Measurements from ENCODE around the gene IQCH. TPM values are rescaled to one million over a fixed set of nuclear protein-coding genes. Genes with fewer than 3 reads are reported as not detected.

The IQCH gene
- total RNA-seq, 2 donors from 2014 or later: 5.8 to 9.5 TPM

DNA sequence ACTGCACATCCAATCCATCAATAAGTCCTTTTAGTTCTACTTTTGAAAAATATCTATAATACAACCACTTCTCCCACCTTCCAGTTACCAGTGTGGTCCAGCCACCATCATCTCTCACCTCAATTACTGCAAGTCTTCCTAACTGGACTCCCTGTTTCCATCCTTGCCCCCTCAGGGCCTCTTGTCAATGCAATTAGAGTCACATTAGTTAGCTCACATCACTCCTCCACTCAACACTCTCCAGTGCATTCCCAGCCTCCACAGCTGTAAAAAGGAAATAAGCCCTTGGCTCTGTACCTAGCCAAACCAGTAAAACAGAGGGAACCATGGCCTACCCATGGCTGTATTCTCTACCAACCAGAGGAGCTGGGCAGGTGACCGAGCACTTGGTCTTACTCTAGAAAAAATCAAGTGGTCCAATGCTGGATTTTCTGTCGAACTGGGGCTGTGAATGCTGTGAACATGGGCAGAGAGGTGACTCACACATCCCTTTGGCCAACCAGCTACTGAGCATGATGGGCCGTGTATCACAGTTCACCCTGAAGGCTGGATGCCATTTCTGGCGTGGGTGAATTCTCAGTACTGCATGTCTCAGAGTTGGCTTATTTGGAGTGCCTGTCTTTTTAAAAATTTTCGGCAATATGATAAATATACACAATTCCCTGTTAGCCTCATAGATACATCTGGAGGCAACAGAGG lies 203.9 kb downstream of the IQCH start:
- H3K9me3 ChIP-seq: no peaks in the 10 kb centered on the region
- no peak overlapping the region for H3K27ac ChIP-seq
- WGBS: 93% methylated on average over 5 of the region's 5 CpGs
- H3K4me3 ChIP-seq: no peak overlapping the region
- intact Hi-C loops (cut with DNase I): no loop called here
- H3K27me3 ChIP-seq (replicated peaks; ENCODE audit: insufficient read depth): no peaks in the 10 kb centered on the region
- no peaks in the 10 kb centered on the region for H3K36me3 ChIP-seq
- TF ChIP-seq CTCF (IDR thresholded peaks at IDR 0.05): no peak
- TF ChIP-seq POLR2AphosphoS5 (IDR thresholded peaks at IDR 0.05): no peak
- no peak for TF ChIP-seq POLR2A (IDR thresholded peaks at IDR 0.05)
- DNase-seq (ENCODE audit: low spot score): no peak
- H3K4me1 ChIP-seq (replicated peaks): no peaks in the 10 kb centered on the region

DNA sequence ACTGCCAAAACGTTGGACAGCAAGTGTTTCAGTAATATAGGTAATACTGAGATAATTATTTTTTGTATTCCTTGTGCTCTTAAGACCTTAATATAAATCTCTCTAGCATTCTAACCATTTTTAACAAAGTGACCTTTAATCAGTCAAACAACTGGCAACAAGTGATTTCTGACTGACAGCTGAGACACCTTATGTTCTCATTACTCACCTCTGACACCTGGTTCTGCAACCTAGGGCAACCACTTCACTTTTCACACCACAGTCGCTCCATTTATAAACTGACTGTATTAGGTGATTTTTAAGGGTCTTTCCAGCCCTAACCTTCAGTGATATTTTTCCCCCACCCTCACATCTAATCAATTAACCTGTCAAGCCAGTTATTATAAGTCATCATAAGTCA lies 205.9 kb downstream of the IQCH start:
- TF ChIP-seq POLR2AphosphoS5 (IDR thresholded peaks at IDR 0.05): no peak
- no peak for TF ChIP-seq CTCF (IDR thresholded peaks at IDR 0.05)
- no peak for TF ChIP-seq POLR2A (IDR thresholded peaks at IDR 0.05)
- Histone ChIP-seq H3K9me3 (no peaks in the 10 kb centered on the region), H3K36me3 (no peaks in the 10 kb centered on the region), H3K4me3 (no peak overlapping the region), H3K27ac (no peak overlapping the region), H3K4me1 (replicated peaks) (no peaks in the 10 kb centered on the region), H3K27me3 (replicated peaks; ENCODE audit: insufficient read depth) (no peaks in the 10 kb centered on the region)
- intact Hi-C loops (cut with DNase I): no loop called here
- 76% methylated on average over 2 of the region's 2 CpGs for WGBS
- DNase-seq (ENCODE audit: low spot score): no peak

DNA sequence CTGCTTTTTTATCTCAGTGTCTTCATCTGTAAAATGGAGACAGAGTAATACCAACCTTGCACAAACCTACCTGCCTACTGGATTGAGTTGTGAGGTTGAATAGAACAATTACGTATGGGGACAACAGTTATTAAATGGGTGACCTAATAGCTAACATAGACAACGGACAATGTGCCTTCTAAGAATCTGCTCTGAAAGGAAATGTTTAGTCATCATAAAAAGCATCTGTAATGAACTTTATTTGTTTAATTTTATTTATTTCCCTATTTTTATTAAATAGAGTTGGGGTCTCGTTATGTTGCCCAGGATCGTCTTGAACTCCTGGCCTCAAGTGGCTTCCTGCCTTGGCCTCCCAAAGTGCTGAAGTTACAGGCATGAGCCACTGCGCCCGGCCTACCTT lies 207.1 kb downstream of the IQCH start:
- Histone ChIP-seq H3K9me3 (no peaks in the 10 kb centered on the region), H3K4me3 (no peak overlapping the region), H3K27ac (no peak overlapping the region), H3K36me3 (no peaks in the 10 kb centered on the region), H3K27me3 (replicated peaks; ENCODE audit: insufficient read depth) (no peaks in the 10 kb centered on the region), H3K4me1 (replicated peaks) (no peaks in the 10 kb centered on the region)
- intact Hi-C loops (cut with DNase I): no loop called here
- WGBS: 95% methylated on average over 6 of the region's 6 CpGs
- no peak for DNase-seq (ENCODE audit: low spot score)
- TF ChIP-seq POLR2AphosphoS5 (IDR thresholded peaks at IDR 0.05) (no peak), POLR2A (IDR thresholded peaks at IDR 0.05) (no peak), CTCF (IDR thresholded peaks at IDR 0.05) (no peak)

- H3K27me3 ChIP-seq (replicated peaks; ENCODE audit: insufficient read depth): no peaks in the 10 kb centered on the region
- H3K9me3 ChIP-seq: no peaks in the 10 kb centered on the region
- DNase-seq (ENCODE audit: low spot score): no peak
- no peak overlapping the region for H3K4me3 ChIP-seq
- no peaks in the 10 kb centered on the region for H3K4me1 ChIP-seq (replicated peaks)
- WGBS: 90% methylated on average over 3 of the region's 3 CpGs
- intact Hi-C loops (cut with DNase I): no loop called here
- TF ChIP-seq POLR2A (IDR thresholded peaks at IDR 0.05): no peak
- no peak overlapping the region for H3K27ac ChIP-seq
- no peaks in the 10 kb centered on the region for H3K36me3 ChIP-seq
Measured at GRCh38 chr15:67462875-67463274, 208.3 kb downstream of the IQCH start.

DNA sequence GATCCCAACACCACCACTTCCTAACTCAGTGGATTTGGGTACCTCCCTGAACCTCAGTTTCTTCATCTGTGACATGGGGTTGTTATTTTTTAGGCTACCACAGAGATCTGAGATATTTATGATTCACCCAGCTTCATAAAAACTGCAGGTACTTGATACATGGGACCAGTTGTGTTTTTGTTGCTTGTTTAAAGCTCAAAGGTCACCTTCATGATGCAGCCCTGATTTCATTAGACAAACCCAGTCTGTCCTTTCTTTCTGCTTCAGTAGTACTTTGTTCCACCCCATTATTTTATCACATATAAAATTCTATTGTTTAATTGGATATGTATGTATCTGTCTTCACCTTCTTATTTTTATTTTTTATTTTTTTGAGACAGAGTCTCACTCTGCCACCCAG lies 208.9 kb downstream of the IQCH start:
- H3K4me1 ChIP-seq (replicated peaks): no peaks in the 10 kb centered on the region
- H3K36me3 ChIP-seq: no peaks in the 10 kb centered on the region
- no peaks in the 10 kb centered on the region for H3K9me3 ChIP-seq
- H3K27ac ChIP-seq: no peak overlapping the region
- no peaks in the 10 kb centered on the region for H3K27me3 ChIP-seq (replicated peaks; ENCODE audit: insufficient read depth)
- TF ChIP-seq POLR2A (IDR thresholded peaks at IDR 0.05): no peak
- no peak for TF ChIP-seq CTCF (IDR thresholded peaks at IDR 0.05)
- no peak for TF ChIP-seq POLR2AphosphoS5 (IDR thresholded peaks at IDR 0.05)
- DNase-seq (ENCODE audit: low spot score): no peak
- H3K4me3 ChIP-seq: no peak overlapping the region
- intact Hi-C loops (cut with DNase I): no loop called here
